Measurements from ENCODE around the gene NOX4.

The NOX4 gene

DNA sequence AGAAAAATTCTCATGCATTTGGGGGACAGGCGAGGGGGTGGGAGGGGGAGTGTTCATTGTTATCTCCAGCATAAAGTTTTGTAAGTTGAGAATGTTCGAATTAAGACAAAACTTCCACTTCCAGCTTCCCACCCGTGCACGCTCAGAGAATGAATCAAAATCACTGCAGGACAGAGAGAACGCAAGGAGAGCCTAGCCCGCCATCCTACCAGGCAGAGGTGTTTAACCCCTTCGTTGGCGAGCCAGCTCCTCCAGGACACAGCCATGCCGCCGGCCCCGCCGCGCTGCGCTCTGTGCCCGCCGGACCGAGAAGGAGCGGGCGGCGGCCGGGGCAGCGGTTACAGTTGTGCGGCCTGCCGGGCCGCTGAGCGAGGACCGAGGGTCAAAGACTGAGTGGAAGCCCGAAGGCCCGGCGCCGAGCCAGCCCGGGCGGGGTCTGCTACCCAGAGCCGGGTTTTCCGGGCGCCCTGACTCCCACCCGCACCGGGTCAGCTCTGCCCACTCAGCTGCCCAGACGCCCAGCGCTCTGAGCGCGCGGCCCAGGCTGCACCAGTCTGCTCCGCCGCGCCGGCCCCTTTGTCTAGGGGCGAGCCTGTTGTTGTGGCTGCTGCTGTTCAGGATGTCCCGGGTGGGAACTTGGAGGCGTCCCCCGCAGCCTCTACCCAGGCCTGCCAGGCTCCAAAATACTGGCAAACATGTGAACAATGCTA is at the start of gene NOX4:
TSS of gene NOX4 (minus strand) at position 395 of the 710 bp plus-strand sequence. CDS start at position 266, 129 bp downstream.
- DNase-seq (ENCODE audit: low spot score), result peak; percentile 31

DNA sequence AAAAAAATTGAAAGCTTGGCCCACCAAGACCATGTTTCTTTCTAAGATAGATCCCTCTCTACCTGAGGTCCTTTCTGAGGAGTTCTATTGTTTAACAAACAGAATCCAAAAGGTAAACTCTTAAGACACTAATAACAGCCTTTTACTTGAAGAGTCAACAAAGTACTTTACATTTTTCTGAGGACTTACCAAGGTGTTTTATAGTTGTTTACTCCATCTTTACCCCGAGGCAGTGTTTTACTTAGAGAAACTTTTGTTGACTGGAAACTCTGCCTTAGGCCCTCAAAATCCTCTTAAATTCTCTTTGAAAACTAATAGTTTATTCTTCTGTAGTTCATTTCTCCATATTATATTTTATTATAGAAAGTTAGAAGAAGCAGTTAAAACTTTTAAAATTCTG is 49.7 kb upstream of the NOX4 start:
- no peak for DNase-seq (ENCODE audit: low spot score)

DNA sequence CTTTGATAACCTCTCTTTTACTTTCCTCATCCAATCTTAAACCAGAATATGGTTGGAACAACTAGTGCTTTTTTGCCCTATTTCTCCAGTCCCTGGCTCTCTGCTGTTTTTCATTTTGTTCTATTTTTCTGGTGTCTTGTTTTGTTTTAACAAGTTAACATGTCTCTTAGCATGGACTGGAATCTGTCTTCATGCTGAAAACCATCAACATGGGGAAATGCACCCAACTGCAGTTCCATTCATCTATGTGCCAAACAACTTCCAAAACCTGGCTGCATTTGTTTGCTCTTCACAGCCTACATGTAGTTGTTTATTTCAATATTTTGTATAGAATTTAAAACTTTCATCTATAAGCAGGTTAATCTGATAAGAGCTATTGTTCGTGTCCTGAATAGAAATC is 46.8 kb upstream of the NOX4 start:
- no peak for DNase-seq (ENCODE audit: low spot score)

DNA sequence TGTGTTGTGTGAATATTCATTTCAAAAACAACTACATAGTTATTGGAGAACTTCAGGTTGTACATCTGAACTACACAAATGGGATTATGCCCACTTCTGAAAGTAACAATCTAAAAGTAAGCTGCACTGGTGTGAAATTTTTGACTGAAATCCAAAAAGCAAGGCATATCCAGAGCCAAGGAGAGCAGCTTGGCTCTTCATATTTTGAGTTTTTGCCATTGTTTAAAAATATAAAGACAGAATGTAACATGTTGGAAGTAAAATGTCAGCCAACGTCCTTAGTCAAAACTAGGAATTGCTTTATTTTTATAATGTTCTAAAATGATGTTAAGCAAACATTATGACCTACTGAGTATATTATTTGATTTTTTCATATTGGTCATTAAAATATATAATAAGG is 45.8 kb upstream of the NOX4 start:
- DNase-seq (ENCODE audit: low spot score), result no peak

DNA sequence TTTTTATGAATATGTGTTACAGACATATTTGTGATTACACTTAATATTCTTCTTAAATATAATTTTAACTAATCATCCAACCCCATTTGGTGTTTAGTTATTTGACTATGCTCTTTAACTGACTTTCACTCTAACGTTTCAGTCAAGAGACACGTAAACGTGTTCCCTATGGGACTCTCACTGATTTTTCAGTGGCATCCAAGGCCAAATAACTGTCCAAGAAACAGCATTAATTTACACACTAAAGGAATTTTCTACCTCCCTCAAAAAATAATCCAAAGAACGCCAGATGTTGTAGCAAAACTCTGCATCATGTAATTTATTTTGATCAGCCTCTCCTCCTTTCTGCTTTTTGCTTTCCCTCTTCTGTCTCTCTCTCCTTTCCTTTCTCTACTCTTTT is 44.0 kb upstream of the NOX4 start:
- no peak for DNase-seq (ENCODE audit: low spot score)

DNA sequence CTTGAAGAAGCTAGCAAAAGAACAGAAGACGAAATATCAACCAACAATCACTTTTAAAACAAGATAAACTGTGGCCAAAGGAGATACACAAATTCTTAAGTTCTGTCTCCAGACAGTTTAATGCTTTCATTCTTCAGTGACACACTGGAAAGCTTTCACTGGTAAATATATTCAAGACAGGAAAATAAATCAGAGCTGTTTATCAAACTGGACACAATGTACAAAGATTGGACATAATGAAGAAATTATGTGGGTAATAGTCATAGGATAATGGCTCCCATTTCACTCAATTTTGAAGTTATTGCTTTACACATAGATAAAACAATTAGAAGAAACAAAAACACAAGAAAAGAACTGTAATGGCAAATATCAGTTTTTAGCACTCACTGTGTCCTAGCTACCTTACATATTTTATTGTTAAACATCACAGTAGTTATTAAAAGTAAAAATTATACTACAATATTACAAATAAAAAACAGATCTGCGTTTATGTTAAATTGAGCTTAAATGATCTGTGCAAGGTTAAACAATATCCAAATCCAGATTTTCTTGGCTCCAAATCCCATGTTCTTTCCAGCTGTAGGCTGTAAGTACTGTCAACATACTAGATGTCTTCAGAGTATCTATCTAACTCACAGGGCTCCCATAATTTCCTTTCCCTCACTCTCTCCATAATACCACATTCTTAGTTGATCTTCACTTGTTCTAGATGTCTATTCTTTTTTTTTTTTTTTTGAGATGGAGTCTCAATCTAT is 38.6 kb upstream of the NOX4 start:
- DNase-seq (ENCODE audit: low spot score), result no peak

DNA sequence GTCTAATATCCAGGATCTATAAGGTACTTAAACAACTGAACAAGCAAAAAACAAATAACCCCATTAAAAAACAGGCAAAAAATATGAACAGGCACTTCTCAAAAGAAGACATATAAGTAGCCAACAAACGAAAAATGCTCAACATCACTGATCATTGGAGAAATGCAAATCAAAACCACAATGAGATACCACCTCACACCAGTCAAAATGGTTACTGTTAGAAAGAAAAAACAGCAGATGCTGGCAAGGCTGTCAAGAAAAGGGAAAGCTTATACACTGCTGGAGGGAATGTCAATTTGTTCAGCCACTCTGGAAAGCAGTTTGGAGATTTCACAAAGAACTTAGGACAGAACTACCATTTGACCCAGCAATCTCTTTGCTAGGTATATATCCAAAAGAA is 30.6 kb upstream of the NOX4 start:
- DNase-seq (ENCODE audit: low spot score), result no peak

DNA sequence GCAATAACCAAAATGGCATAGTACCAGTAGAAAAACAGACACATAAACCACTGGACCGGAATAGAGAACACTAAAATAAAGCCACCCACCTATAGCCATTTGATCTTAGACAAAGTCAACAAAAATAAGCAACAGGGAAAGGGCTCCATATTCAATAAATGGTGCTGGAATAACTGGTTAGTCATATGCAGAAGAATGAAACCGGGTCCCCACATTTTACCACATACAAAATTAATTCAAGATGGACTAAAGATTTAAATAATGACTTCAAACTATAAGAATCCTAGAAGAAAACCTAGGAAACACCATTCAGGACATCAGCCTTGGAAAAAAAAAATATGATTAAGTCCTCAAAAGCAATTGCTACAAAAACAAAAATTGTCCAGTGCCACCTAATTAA is 30.1 kb upstream of the NOX4 start:
- no peak for DNase-seq (ENCODE audit: low spot score)

DNA sequence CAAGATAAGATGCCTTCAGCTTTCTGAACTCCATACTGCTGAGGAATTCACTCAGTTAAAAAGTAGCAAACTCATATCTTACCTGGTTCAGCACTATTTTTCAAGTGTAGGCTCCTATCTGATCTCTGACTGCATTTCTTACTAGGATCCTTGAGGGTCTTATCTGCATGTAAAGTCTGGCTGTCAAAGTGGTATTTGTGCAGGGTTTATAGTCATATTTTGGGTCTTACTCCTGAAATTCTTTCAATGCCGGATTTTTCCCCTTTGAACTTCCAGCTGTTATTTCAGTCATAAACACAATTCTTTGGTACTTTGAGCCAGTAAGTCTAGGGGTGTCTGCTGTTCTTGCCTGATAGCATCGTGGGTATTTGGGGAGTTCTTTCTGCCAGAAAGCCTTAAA is 25.3 kb upstream of the NOX4 start:
- DNase-seq (ENCODE audit: low spot score), result no peak

DNA sequence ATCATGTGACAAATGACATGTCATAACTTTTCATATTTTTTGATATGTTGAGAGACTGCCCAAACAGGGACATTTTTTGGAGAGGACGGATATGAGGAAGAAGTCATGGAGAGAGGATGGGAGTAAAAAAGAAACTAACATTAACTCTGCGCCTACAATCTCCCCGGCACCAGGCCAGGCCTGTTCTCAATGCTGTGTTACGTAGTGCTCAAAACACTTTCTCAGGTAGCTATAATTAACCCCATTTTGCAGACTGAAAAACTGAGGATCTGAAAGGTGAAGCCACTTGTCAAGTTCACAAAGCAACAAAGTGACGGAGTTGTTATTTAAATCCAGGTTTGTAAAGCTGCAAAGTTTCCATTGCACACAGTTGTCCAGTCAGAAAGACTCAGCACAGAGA is 17.4 kb upstream of the NOX4 start:
- DNase-seq (ENCODE audit: low spot score), result no peak

DNA sequence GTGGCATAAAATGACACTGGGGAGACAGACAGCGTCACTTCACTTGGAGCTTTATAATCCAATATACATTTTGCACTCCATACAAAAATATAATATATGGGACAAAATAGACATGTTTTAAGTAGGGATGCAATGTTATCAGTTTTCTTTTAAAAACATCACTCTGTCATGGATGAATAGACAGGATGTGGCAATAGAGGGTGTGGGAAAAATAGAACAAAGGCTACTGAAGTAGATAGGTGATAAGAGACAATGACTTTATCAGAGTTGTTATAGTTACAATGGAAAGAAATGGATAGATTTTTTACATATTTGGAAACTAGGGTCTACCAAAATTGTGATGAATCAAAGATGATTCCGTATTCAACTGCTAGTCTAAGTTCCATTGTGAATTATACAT is 13.1 kb upstream of the NOX4 start:
- DNase-seq (ENCODE audit: low spot score), result no peak

DNA sequence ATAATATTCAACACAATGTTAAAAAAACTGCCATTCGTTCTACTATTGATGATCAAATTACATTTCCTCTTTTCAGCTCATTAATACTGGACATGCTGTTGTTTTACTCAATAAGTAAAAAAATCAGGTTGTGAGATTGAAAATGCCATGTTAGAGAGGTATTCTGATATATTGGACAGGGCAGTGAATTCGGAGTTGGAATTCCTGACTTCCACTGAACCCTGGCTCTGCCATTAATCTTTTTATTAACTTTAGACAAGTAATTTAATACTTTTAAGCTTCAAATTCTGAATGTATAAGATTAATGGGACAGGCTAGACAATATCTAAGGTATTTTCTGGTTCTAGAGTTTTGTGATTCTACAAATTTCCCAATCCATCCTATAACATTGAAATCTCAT is 12.2 kb upstream of the NOX4 start:
- no peak for DNase-seq (ENCODE audit: low spot score)

DNA sequence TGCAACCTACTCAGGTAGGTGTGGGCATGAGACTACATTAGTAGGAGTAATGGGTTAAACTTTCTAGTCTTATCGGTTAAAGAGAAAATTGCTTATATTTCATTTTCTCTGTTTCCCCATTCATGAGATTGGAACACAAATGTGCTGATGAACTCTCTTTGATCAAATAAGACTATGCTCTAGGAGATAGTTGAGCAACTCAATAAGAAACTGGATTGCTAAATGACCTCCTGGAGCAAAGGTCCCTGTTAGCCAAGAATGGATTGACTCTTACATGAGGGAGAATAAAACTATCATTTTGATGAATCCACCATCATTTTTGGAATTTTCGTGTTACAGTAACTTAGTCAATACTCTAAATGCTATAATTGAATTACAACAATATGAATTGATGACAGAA is 11.1 kb upstream of the NOX4 start:
- DNase-seq (ENCODE audit: low spot score), result no peak

DNA sequence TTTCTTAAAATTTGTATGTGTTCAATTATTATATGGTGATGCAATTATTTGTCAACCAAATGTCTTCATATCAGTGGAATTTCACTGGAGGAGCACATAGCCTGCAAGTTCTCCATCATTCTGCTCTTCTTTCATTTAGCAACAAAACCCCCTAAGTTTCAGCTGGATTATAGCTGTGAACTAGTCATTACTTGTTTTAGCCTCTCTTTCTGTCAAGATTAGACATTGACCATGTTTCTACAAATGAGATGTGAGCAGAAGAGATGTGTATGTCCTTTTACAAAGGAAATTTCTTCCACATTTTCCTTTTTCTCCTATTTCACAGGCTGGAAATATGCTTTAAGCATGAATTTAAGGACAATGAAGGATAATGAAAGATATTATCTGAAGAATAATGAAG is 9.2 kb upstream of the NOX4 start:
- DNase-seq (ENCODE audit: low spot score), result no peak

DNA sequence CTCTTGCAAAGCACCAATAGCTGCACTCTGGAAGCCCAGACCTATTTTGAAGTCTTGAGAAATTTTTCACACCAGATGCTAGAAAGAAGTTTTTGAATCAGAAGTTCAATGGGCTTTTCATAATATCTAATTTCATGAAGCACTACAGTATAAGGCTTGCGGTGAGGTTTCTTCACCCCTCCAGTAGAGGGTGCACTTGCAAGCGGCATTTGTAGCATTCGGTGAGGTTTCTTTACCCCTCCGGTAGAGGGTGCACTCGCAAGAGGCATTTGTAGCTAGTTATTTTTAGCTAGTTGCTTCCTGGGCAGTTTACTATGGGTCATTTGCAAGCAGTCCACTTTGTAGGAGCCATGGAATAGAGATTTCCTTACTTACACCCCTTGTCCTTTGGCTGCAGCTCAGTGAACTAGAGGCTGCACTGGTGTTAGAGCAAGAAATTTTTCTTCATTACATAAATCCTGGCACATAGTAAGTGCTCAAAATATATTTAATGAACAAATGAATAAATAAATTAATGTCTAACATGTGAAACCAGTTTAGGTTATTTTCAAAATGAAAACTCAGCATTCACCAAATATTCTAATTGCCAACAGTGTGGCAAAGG is 7.8 kb upstream of the NOX4 start:
- no peak for DNase-seq (ENCODE audit: low spot score)

DNA sequence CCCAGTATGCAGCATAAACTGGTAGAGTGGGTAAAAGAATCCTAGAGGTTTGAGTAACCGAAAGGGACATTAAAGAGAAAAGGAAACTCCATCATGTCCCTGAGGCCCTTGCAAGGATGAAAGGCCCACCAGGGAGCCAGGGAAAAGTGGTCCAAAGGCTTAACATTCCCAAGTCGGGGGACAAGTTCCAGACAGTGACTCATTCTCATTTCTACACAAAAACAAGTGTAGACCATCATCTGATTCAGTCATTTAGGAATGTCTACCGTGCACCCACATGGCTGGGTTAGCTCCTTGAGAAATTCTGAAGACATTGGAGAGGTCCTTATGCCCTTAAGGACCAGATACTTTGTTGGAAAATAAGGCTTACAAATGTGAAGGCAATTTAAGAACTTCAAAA is 4.8 kb upstream of the NOX4 start:
- DNase-seq (ENCODE audit: low spot score), result peak; percentile 77

DNA sequence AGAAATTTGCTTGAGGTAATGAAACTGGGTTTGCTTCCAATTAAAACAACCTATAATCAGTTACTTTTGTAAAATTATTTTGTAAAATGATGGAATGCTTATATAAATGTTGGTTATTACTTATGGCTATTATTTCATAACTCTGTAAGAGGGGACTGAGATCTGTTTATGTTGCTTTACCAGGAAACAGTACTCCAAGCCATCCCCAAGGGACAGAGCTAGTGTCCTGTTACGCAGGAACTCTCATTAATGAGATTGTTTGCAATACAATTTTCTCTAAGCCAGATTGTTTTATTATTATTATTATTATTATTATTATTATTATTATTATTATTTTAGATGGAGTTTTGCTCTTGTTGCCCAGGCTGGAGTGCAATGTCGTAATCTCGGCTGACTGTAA is 2.3 kb upstream of the NOX4 start:
- DNase-seq (ENCODE audit: low spot score), result no peak

DNA sequence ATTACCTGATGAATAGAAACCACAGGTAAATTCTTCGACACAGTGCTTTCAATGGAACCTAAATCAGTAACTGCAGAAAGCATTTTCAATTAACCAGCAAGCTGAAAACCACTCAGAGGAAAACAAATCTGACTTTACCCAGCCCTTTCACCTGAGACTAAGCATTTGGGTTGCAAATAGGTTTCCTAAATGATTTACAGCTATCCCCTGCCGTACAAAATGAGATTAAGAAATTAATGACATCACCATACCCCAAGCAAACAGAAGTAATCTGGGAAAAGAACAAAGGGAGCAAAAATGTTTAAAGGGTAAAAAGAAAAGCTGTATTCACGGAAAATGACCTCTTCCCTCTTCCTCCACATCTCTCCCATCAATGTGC is 584 bp downstream of the NOX4 start:
- no peak for DNase-seq (ENCODE audit: low spot score)

DNA sequence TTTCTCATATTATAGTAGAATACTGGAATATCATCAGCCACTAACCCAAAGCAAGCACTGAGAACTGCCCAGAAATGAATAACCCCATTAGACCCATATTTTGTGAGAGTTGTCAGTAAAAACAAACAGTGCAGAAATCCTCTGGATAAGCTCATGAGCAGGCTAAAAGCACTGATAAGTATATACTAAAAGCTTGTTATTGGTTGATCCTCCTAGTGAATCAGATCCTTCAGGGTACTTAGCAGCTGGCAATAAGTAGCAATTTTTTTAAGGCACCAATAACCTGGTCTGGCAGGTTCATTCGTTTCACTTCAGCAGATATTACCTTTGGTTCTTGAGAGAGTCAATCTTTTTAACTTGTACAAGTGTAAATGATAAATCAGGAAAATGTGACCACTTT is 1.2 kb downstream of the NOX4 start:
- DNase-seq (ENCODE audit: low spot score), result no peak

DNA sequence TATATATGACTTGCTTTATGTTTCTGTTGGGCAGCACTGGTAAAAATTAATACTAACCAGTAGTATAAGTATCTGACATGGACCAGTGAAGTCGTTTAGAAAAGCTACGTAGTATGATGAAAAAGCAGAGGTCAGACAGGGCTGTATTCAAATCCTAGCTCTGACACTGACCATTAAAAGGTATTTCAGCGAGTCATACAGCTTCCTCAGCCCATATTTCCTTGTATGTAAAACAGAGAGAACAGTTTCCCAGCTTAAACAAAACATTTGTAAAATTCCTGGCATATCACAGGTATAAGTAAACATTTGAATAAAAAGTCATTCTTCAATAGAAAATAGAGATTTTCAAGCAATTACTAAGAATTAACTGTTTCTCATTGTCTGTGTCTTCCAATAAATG is 4.2 kb downstream of the NOX4 start:
- DNase-seq (ENCODE audit: low spot score), result no peak

DNA sequence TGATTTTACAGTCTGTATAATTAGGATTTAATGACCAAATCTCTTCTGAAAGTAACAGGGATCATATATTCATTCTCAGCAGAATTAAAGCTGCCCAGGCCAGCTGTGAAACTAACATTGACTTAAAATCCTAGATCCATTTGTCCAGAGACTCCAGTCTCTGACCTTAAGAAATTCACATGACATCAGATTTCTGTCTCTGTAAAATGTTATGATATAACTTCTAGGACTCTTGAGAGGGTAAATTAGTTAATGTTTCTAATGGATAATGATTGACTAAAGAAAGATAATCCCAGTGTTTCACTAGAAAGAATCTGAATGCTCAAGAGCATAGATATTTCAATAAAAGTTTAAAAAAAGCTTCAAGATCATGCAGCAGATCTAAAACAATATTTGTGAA is 6.3 kb downstream of the NOX4 start:
- no peak for DNase-seq (ENCODE audit: low spot score)

DNA sequence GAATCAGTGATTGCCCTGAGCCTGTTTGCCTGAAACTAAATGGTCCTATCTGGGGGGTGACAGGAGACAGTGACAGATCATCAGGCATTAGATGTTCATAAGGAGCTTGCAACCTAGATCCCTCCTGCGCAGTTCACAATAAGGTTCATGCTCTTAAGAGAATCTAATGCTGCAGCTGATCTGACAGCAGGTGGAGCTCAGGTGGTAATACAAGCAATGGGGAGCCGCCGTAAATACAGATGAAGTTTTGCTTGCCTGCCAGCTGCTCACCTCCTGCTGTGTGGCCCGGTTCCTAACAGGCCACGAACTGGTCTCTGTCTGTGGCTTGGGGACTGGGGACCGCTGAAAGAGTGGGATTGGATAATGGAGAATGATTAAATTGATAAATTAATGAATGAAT is 14.0 kb downstream of the NOX4 start:
- DNase-seq (ENCODE audit: low spot score), result no peak

DNA sequence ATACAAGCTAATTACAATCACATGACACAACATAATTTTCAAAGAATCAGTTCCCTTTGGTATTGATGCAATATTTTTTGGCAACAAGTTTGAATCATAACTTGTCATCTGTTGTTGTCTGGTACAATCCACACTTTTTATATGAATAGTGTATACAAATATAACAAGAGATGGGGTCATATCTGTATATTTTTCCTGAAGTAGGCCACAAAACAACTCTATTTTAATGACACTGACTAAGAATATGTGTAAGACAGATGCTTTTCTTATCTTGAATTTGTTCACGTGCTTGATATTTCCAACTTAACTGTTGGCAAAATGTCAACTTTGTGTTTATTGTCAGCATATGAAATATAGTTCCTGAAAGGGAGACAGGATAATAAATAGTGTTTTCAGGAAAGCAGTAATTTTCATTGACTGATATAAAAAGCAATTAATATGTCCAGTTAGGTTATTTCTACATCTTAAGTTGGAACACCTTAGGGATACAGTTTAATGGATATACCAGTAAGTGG is 27.9 kb downstream of the NOX4 start:
- DNase-seq (ENCODE audit: low spot score), result no peak

All from AG08395 (cell line).